WERI-Rb-1 (cell line): ENCODE data around the gene INPP4B.
"Not testable (repeated sequence)": the region's sequence is repeated elsewhere in the genome, so short reads cannot be mapped to it uniquely, and the experiment has no call there.

Source experiments
- DNase-seq: peaks from one replicate; pipeline ENCODE4 v3.0.0-alpha.2; 2020
- H3K27ac ChIP-seq: fragments of 250-450 bp; sonication (Bioruptor Pico); 2 replicates; pipeline ENCODE4 v1.5.1; 2020; ENCODE audit warnings: mild to moderate bottlenecking, moderate library complexity
- H3K27me3 ChIP-seq: fragments of 250-450 bp; sonication (Bioruptor Pico); 2 replicates; pipeline ENCODE4 v1.5.1; 2021; ENCODE audit warnings: mild to moderate bottlenecking, low read depth, moderate library complexity; ENCODE audit not compliant: insufficient read depth, severe bottlenecking
- H3K36me3 ChIP-seq: fragments of 250-450 bp; sonication (Bioruptor Pico); 2 replicates; pipeline ENCODE4 v1.5.1; 2020; ENCODE audit warnings: mild to moderate bottlenecking, moderate library complexity
- H3K4me3 ChIP-seq: 2 replicates; pipeline ENCODE4 v1.5.1; 2011; ENCODE audit warnings: low read depth, mild to moderate bottlenecking, control low read depth, low read length
- H3K9me3 ChIP-seq: fragments of 250-450 bp; sonication (Bioruptor Pico); 2 replicates; pipeline ENCODE4 v1.5.1; 2021; ENCODE audit warnings: mild to moderate bottlenecking, moderate library complexity; ENCODE audit not compliant: severe bottlenecking
- CTCF ChIP-seq: IDR thresholded peaks from 2 replicates; pipeline ENCODE4 v1.5.1; 2011; ENCODE audit warnings: low read depth, mild to moderate bottlenecking, control low read depth, inconsistent platforms, low read length

INPP4B gene

GRCh38 chr4:142645475-142646108, 200.5 kb downstream of the INPP4B start:
- Histone ChIP-seq H3K27me3 (no peaks in the 10 kb centered on the region), H3K36me3 (no peaks in the 10 kb centered on the region), H3K4me3 (no peak overlapping the region), H3K9me3 (no peaks in the 10 kb centered on the region), H3K27ac (no peak overlapping the region)
- no peak for TF ChIP-seq CTCF
- DNase-seq = no peak

DNA sequence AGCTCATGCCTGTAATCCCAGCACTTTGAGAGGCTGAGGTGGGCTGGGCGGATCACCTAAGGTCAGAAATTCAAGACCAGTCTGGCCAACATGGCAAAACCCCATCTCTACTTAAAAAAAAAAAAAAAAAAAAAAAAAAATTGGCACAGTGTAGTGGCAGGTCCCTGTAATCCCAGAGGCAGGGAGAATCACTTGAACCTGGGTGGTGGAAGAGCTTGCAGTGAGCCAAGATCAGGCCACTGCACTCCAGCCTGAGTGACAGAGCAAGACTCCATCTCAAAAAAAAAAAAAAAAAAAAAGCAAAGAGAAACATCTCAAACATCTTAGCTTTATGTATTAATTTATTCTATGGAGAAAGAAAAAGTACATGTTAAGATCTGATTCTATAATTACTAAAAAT, 201.5 kb downstream of the INPP4B start:
- not testable (repeated sequence) for H3K4me3 ChIP-seq, H3K9me3 ChIP-seq, DNase-seq, H3K27me3 ChIP-seq, H3K27ac ChIP-seq, H3K36me3 ChIP-seq

- H3K9me3 ChIP-seq = no peaks in the 10 kb centered on the region
- TF ChIP-seq CTCF = no peak
These were observed 208.5 kb downstream of the INPP4B start for GRCh38 chr4:142637614-142638013.

GRCh38 chr4:142631836-142632235, 214.3 kb downstream of the INPP4B start:
- no peak for TF ChIP-seq CTCF
- Histone ChIP-seq H3K36me3 (no peaks in the 10 kb centered on the region), H3K27ac (no peak overlapping the region), H3K4me3 (no peak overlapping the region), H3K27me3 (no peaks in the 10 kb centered on the region), H3K9me3 (no peaks in the 10 kb centered on the region)
- DNase-seq = no peak

More at GRCh38 chr4:142637614-142638013, 208.5 kb downstream of the INPP4B start:
- Histone ChIP-seq H3K27ac (no peak overlapping the region), H3K27me3 (no peaks in the 10 kb centered on the region), H3K4me3 (no peak overlapping the region), H3K36me3 (no peaks in the 10 kb centered on the region)
- no peak for DNase-seq

DNA sequence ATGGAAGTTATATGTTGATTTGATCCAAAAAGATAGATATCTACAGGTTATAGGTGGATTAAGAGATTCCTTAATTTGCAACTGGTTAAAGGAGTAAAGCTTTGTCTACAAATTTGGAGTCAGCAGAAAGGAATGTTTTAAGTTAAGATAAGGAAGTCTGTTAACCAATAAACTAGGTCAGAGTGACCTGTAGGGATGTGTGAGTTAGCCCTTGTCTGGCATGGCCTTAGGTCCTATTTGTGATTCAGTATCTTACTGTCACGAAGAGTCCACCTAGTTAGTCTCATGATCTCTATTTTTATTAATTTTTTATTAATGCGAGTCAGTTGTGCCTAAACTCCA, 230.8 kb downstream of the INPP4B start:
- no peak overlapping the region for H3K27ac ChIP-seq
- DNase-seq = no peak
- no peaks in the 10 kb centered on the region for H3K9me3 ChIP-seq
- TF ChIP-seq CTCF = no peak
- no peak overlapping the region for H3K4me3 ChIP-seq
- H3K36me3 ChIP-seq = no peaks in the 10 kb centered on the region
- H3K27me3 ChIP-seq = no peaks in the 10 kb centered on the region

DNA sequence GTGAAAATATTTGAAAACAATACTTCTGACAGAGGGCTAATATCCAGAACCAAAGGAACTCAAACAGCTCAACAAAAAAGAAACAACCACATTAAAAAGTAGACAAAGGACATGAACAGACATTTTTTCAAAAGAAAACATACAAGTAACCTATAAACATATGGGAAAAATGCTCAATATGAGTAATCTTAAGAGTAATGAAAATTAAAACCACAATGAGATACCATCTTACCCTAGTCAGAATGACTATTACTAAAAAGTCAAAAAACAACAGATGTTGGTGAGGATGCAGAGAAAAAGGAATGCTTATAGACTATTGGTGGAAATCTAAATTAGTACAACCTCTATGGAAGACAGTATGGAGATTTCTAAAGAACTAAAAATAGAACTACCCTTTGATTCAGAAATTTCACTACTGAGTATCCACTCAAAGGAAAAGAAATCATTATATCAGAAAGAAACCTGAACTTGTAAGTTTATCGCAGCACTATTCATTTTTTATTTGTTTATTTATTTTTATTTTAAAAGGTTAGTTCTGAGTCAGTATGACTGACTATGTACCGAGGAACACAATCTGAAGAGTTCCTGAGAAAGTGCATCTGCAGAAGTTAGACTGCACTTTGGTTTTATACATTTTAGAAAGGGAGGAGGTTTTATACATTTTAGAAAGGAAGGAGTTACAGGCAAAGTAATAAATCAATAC, 231.3 kb downstream of the INPP4B start:
- no peaks in the 10 kb centered on the region for H3K36me3 ChIP-seq
- no peak overlapping the region for H3K4me3 ChIP-seq
- no peaks in the 10 kb centered on the region for H3K9me3 ChIP-seq
- H3K27ac ChIP-seq = no peak overlapping the region
- no peak for DNase-seq
- TF ChIP-seq CTCF = no peak
- H3K27me3 ChIP-seq = no peaks in the 10 kb centered on the region
